Activated T-cell treated with anti-CD3 and anti-CD28 coated beads, Interleukin-2, amount 50 U/mL, for 72 hours (primary cell): ENCODE data around the gene RNASE13. TPM values are rescaled to one million over a fixed set of nuclear protein-coding genes. Genes with fewer than 3 reads are reported as not detected.

ENCODE experiments used
- ATAC-seq, 2 donors: fragments of 150-1000 bp; cut with Tn5 transposase; replicated peaks in 1 of 2; 2 replicates each; pipeline ENCODE4 v1.10.0; 2021; ENCODE audit warnings: moderate library complexity in 2 of 2, mild to moderate bottlenecking in 1 of 2
- DNase-seq, 2 donors: peaks; one replicate each; pipeline ENCODE4 v3.0.0; 2021 to 2022; ENCODE audit warnings: mixed read lengths in 1 of 2
- H3K27ac Mint-ChIP-seq: one replicate; pipeline ENCODE4 v1.8.0; 2022; ENCODE audit warnings: mild to moderate bottlenecking, moderate library complexity, mixed read lengths
- H3K27me3 Mint-ChIP-seq: one replicate; pipeline ENCODE4 v1.8.0; 2022; ENCODE audit warnings: low read depth, mixed read lengths
- H3K36me3 Mint-ChIP-seq, 2 donors: one replicate each; pipeline ENCODE4 v1.8.0; 2022; ENCODE audit warnings: mixed read lengths in 2 of 2, mild to moderate bottlenecking in 1 of 2; ENCODE audit not compliant: insufficient read depth in 2 of 2
- H3K4me1 Mint-ChIP-seq: one replicate; pipeline ENCODE4 v1.8.0; 2022; ENCODE audit warnings: low read depth, mixed read lengths
- H3K4me3 Mint-ChIP-seq, 2 donors: one replicate each; pipeline ENCODE4 v1.8.0; 2022; ENCODE audit warnings: mild to moderate bottlenecking in 2 of 2, mixed read lengths in 2 of 2, moderate library complexity in 2 of 2
- H3K9me3 Mint-ChIP-seq, 2 donors: one replicate each; pipeline ENCODE4 v1.8.0; 2022; ENCODE audit warnings: mixed read lengths in 2 of 2
- total RNA-seq, 2 donors: library from RNA; stranded (reverse); gene quantifications; one replicate each; pipeline ENCODE4 v1.2.3, GENCODE V29; 2022

The RNASE13 gene
- total RNA-seq, 2 donors from 2014 or later: not detected

- no peaks in the 10 kb centered on the region for H3K9me3 Mint-ChIP-seq
- H3K4me1 Mint-ChIP-seq: peaks cover 7% of the 10 kb centered on the region
- H3K27me3 Mint-ChIP-seq: peaks cover 24% of the 10 kb centered on the region
- DNase-seq (peak; percentile 16), ATAC-seq (peak; percentile 66 to 67)
- no peak within 1 kb of the TSS for H3K4me3 Mint-ChIP-seq
- no peak within 1 kb of the TSS for H3K27ac Mint-ChIP-seq
- no peaks in the 10 kb centered on the region for H3K36me3 Mint-ChIP-seq
Observed at GRCh38 chr14:21057803-21058675, 23.4 kb upstream of the RNASE13 start, which contains the start of gene RNASE8. TSS of gene RNASE8 (plus strand) at chr14:21057822. CDS start at chr14:21057893, 71 bp downstream.

DNA sequence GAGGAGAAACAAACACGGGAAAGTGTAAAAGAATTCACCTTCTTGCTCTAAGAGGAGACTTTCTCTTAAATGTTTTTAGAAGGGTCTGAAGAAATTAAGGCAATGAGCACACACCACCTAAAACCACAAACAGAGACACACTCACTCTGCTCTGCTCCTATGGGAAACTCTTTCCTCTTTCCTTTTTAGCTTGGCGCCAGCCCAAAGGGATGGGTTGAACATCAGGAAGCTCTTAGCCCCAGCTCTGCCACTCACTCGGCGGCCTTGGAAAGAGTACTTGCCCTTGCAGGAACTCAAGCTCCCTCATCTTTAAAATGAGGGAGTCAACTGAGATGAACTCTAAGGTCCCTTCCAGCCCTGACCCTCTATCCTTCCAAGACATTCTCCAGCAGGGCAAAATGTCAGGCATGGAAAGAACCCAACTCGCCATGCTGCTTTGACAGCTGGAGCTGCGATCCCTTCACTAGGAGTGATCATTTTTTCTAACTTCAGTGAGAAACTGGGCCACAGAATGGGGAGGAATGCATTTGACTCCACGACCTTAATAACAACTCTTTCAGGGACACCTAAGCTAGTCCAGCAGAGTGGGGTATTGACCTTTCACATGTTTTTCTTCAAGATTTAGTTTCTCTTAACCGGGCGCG is 22.0 kb upstream of the RNASE13 start:
- DNase-seq (no peak), ATAC-seq (no peak)
- Mint-ChIP-seq H3K27me3 (peaks cover 17% of the 10 kb centered on the region), H3K4me1 (peaks cover 7% of the 10 kb centered on the region), H3K4me3 (no peak overlapping the region), H3K36me3 (no peaks in the 10 kb centered on the region), H3K27ac (no peak overlapping the region), H3K9me3 (no peaks in the 10 kb centered on the region)

DNA sequence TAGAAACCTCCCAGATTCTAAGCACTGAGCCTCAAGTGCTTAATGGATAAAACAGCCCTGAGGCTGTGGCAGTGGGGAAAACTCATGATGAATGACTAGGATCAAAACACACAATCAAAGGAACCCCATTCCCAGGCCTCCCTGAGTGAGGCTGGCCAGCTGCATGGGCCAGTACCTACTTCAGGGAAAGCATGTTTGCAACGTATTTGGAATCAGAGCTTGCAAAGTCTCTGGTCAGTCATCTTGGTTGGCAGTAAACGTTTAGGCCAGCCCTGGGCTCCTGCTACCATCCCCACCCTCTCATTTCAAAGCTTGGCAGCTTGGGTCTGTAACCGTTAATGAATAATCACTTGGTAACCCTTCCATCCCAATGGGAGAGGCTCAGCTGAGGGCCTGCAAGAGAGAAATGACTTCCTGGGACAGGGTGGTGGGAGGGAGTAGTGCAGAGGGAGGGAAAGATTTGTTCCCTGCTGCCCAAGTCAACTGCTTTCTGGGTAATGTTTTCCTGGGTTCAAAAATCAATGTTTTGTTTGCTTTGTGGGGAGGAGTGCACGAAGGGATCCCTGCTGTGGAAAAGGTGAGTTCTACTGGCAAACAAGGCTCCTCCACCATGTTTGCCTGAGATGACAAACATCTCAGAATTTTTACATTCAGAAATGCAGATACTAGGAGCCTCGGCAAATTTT is 21.0 kb upstream of the RNASE13 start:
- peaks cover 7% of the 10 kb centered on the region for H3K4me1 Mint-ChIP-seq
- no peak for DNase-seq
- H3K9me3 Mint-ChIP-seq: no peaks in the 10 kb centered on the region
- H3K27ac Mint-ChIP-seq: no peak overlapping the region
- no peak for ATAC-seq
- peaks cover 8% of the 10 kb centered on the region for H3K27me3 Mint-ChIP-seq
- no peak overlapping the region for H3K4me3 Mint-ChIP-seq
- no peaks in the 10 kb centered on the region for H3K36me3 Mint-ChIP-seq

GRCh38 chr14:21054768-21055145 is 20.1 kb upstream of the RNASE13 start:
- Mint-ChIP-seq H3K9me3 (no peaks in the 10 kb centered on the region), H3K36me3 (no peaks in the 10 kb centered on the region), H3K27ac (no peak overlapping the region), H3K4me1 (peaks cover 7% of the 10 kb centered on the region), H3K4me3 (no peak overlapping the region), H3K27me3 (no peaks in the 10 kb centered on the region)
- DNase-seq (no peak), ATAC-seq (no peak)

- Mint-ChIP-seq H3K4me1 (peaks cover 7% of the 10 kb centered on the region), H3K36me3 (no peaks in the 10 kb centered on the region), H3K27ac (no peak overlapping the region), H3K9me3 (no peaks in the 10 kb centered on the region), H3K27me3 (no peaks in the 10 kb centered on the region), H3K4me3 (no peak overlapping the region)
- ATAC-seq (peak; percentile 64 to 81), DNase-seq (no peak)
Observed at GRCh38 chr14:21054123-21054767, 19.6 kb upstream of the RNASE13 start.

GRCh38 chr14:21053184-21054122 is 18.8 kb upstream of the RNASE13 start:
- DNase-seq (no peak), ATAC-seq (no peak)
- peaks cover 7% of the 10 kb centered on the region for H3K4me1 Mint-ChIP-seq
- H3K27ac Mint-ChIP-seq: no peak overlapping the region
- H3K4me3 Mint-ChIP-seq: no peak overlapping the region
- H3K36me3 Mint-ChIP-seq: no peaks in the 10 kb centered on the region
- H3K27me3 Mint-ChIP-seq: no peaks in the 10 kb centered on the region
- no peaks in the 10 kb centered on the region for H3K9me3 Mint-ChIP-seq

DNA sequence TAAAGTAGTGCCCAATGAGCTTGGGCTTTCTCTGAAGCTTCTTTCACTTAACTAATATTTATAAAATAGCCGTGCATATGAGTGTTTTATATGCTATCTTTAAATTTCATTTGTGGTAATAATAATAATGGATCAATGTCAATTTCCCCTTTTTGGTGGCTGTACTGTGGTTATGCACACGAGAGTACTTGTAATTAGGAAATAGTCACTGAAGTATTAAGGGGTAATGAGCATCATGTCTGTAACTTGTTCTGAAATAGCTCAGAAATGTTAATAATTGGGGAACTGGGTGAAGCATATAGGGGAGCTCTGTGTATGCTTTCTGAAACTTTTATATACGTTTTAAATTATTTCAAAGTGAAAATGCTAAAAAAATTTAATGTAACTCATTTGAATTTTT is 16.0 kb upstream of the RNASE13 start:
- H3K4me3 Mint-ChIP-seq: no peak overlapping the region
- no peaks in the 10 kb centered on the region for H3K36me3 Mint-ChIP-seq
- H3K27me3 Mint-ChIP-seq: peaks cover 1% of the 10 kb centered on the region
- no peak for DNase-seq
- H3K9me3 Mint-ChIP-seq: no peaks in the 10 kb centered on the region
- H3K27ac Mint-ChIP-seq: no peak overlapping the region
- peaks cover 7% of the 10 kb centered on the region for H3K4me1 Mint-ChIP-seq
- no peak for ATAC-seq

GRCh38 chr14:21049271-21049673 is 14.7 kb upstream of the RNASE13 start:
- H3K9me3 Mint-ChIP-seq: no peaks in the 10 kb centered on the region
- H3K36me3 Mint-ChIP-seq: no peaks in the 10 kb centered on the region
- no peak overlapping the region for H3K27ac Mint-ChIP-seq
- no peak for DNase-seq
- H3K4me3 Mint-ChIP-seq: no peak overlapping the region
- peaks cover 5% of the 10 kb centered on the region for H3K4me1 Mint-ChIP-seq
- peak in 1 of 2 donors; percentile 52 for ATAC-seq
- H3K27me3 Mint-ChIP-seq: peaks cover 10% of the 10 kb centered on the region

DNA sequence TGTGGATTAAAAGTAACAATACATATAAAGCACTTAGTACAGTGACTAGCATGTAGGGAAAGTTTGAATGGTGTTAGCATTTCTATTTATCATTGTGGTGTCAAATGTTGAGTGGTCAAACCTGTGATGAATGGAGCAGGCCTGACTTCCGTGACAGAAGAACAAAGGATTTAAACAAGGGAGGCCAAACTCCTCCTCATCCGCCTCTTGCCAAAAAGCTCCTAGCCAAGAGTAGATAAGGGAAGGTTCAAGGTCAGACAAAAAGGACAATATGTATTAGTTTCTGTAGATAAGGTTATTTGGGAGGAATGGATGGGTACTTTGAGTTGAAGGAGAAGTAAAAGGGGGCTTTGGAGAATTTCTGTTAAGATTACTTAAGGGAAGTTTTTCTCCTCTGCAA is 14.0 kb upstream of the RNASE13 start:
- Mint-ChIP-seq H3K9me3 (no peaks in the 10 kb centered on the region), H3K36me3 (no peaks in the 10 kb centered on the region), H3K27ac (no peak overlapping the region), H3K4me1 (no peaks in the 10 kb centered on the region), H3K27me3 (peaks cover 10% of the 10 kb centered on the region), H3K4me3 (no peak overlapping the region)
- DNase-seq: no peak
- ATAC-seq: no peak

DNA sequence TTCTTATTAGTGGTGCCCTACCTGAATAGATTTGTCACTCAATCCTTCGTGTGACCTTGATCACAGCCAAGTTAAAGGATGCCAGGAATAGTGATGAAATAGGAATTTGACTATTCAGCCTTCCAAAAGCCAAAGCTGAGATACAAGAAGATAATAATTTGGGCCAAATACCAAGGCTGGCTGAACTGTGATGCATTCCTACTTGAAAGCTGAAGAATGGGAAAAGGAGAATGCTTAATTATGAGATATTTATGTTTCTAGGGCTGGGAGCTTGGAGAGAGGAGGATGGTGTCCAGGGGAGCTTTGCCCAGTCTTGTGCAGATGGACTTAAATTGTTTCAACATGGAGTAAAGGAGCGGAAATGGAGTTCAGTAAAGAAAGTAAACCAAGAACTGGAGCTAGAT is 12.8 kb upstream of the RNASE13 start:
- no peak overlapping the region for H3K27ac Mint-ChIP-seq
- ATAC-seq (no peak), DNase-seq (no peak)
- H3K4me3 Mint-ChIP-seq: no peak overlapping the region
- H3K4me1 Mint-ChIP-seq: no peaks in the 10 kb centered on the region
- no peaks in the 10 kb centered on the region for H3K36me3 Mint-ChIP-seq
- no peaks in the 10 kb centered on the region for H3K9me3 Mint-ChIP-seq
- H3K27me3 Mint-ChIP-seq: peaks cover 15% of the 10 kb centered on the region

GRCh38 chr14:21043974-21044618 is 9.5 kb upstream of the RNASE13 start:
- Mint-ChIP-seq H3K36me3 (no peaks in the 10 kb centered on the region), H3K9me3 (no peaks in the 10 kb centered on the region), H3K4me1 (no peaks in the 10 kb centered on the region), H3K27ac (no peak overlapping the region), H3K4me3 (no peak overlapping the region), H3K27me3 (peaks cover 19% of the 10 kb centered on the region)
- ATAC-seq (no peak), DNase-seq (no peak)
